ENCODE results near the gene CLEC18A. TPM values are rescaled to one million over a fixed set of nuclear protein-coding genes. Genes with fewer than 3 reads are reported as not detected.
A peak's percentile ranks its signal among the peaks of the same experiment; 100 is the strongest.

The CLEC18A gene
- total RNA-seq, 1 experiment from 2014 or later, result 7.6 TPM

DNA sequence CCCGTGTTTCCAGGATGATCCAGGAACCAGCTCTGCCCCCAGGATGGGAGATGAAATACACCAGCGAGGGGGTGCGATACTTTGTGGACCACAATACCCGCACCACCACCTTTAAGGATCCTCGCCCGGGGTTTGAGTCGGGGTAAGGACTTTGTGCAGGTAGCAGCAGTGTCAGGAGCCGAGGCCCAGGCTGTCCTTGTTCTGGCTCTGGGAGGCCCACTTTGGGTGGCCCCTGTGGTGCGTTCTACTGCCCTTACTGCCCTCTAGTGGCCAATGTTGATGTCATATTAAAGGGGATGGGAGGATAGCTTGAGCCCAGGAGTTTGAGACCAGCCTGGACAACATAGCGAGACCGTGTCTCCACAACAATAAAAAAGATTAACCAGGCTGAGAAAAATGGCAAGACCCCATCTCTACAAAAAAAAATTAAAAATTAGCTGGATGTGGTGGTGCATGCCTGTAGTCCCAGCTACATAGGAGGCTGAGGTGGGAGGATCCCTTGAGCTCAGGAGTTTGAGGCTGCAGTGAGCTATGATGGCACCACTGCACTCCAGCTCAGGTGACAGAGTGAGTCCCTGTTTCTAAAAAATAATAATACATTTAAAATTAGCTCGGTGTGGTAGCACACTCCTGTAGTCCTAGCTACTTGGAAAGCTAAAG lies 20.9 kb upstream of the CLEC18A start:
- TF ChIP-seq, protein P1, sequence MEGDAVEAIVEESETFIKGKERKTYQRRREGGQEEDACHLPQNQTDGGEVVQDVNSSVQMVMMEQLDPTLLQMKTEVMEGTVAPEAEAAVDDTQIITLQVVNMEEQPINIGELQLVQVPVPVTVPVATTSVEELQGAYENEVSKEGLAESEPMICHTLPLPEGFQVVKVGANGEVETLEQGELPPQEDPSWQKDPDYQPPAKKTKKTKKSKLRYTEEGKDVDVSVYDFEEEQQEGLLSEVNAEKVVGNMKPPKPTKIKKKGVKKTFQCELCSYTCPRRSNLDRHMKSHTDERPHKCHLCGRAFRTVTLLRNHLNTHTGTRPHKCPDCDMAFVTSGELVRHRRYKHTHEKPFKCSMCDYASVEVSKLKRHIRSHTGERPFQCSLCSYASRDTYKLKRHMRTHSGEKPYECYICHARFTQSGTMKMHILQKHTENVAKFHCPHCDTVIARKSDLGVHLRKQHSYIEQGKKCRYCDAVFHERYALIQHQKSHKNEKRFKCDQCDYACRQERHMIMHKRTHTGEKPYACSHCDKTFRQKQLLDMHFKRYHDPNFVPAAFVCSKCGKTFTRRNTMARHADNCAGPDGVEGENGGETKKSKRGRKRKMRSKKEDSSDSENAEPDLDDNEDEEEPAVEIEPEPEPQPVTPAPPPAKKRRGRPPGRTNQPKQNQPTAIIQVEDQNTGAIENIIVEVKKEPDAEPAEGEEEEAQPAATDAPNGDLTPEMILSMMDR (conservative IDR thresholded peaks at IDR 0.05; ENCODE audit: low read depth, low read length), result peak; percentile 77
- no peak for TF ChIP-seq EZH2 (IDR thresholded peaks at IDR 0.05; ENCODE audit: borderline replicate concordance, low read depth, low read length, poor library complexity, severe bottlenecking)
- CTCF ChIA-PET, result interaction anchor here (0.6 to 2.2 kb wide), 13 partner anchors 9 to 534 kb away, joined by 3 to 18 read pairs (median 3); partner anchors contain the start of gene NOB1
- Histone ChIP-seq H3K27ac (ENCODE audit: low read depth, low read length, poor library complexity, severe bottlenecking) (no peak overlapping the region), H3K4me1 (ENCODE audit: insufficient read depth, low read length, poor library complexity, severe bottlenecking) (no peaks in the 10 kb centered on the region), H3K9me3 (ENCODE audit: low read depth, low read length, poor library complexity, severe bottlenecking) (no peaks in the 10 kb centered on the region), H3K36me3 (ENCODE audit: insufficient read depth, low read length, poor library complexity, severe bottlenecking) (no peaks in the 10 kb centered on the region), H3K4me3 (ENCODE audit: low read depth, low read length, poor library complexity, severe bottlenecking) (no peak overlapping the region), H3K27me3 (replicated peaks; ENCODE audit: insufficient read depth, low read depth, low read length, poor library complexity) (no peaks in the 10 kb centered on the region)
- POLR2A ChIA-PET (ENCODE audit: low non-redundant PET), result no interaction called here
- BruUV-seq (replicated peaks), result no TSS peak
- intact Hi-C loops (cut with micrococcal nuclease; ENCODE audit: unreplicated experiment), result loop anchor here (1.0 to 10.0 kb wide), 2 partner anchors 134 to 225 kb away; no protein-coding TSS in a partner anchor
- peak; percentile 78 for DNase-seq (ENCODE audit: low spot score)

DNA sequence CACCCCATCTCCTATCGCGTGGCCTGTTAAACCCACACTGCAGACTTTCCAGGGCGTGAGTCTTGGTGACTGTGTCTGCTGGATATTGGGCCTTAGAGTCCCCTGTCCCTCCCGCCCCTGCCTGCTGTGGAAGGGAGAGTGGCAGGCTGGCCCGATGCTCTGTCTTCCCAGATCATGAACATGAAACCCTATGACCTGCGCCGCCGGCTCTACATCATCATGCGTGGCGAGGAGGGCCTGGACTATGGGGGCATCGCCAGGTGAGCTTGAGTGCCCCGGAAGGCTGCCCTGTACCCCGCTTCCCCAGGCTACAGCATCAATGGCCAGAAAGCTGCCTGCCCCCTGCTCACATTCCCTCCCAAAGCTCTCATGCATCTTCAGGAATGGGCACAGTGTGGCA lies 19.5 kb upstream of the CLEC18A start:
- intact Hi-C loops (cut with micrococcal nuclease; ENCODE audit: unreplicated experiment), result loop anchor here (10.0 kb wide), 1 partner anchor 227 kb away; no protein-coding TSS in a partner anchor
- BruUV-seq (replicated peaks), result no TSS peak
- ChIA-PET POLR2A (ENCODE audit: low non-redundant PET) (no interaction called here), CTCF (no interaction called here)
- H3K9me3 ChIP-seq (ENCODE audit: low read depth, low read length, poor library complexity, severe bottlenecking), result no peaks in the 10 kb centered on the region
- H3K4me3 ChIP-seq (ENCODE audit: low read depth, low read length, poor library complexity, severe bottlenecking), result no peak overlapping the region
- no peak overlapping the region for H3K27ac ChIP-seq (ENCODE audit: low read depth, low read length, poor library complexity, severe bottlenecking)
- no peaks in the 10 kb centered on the region for H3K27me3 ChIP-seq (replicated peaks; ENCODE audit: insufficient read depth, low read depth, low read length, poor library complexity)
- DNase-seq (ENCODE audit: low spot score), result no peak
- H3K4me1 ChIP-seq (ENCODE audit: insufficient read depth, low read length, poor library complexity, severe bottlenecking), result no peaks in the 10 kb centered on the region
- no peak for TF ChIP-seq EZH2 (IDR thresholded peaks at IDR 0.05; ENCODE audit: borderline replicate concordance, low read depth, low read length, poor library complexity, severe bottlenecking)
- TF ChIP-seq, protein P1 (conservative IDR thresholded peaks at IDR 0.05; ENCODE audit: low read depth, low read length), result no peak
- no peaks in the 10 kb centered on the region for H3K36me3 ChIP-seq (ENCODE audit: insufficient read depth, low read length, poor library complexity, severe bottlenecking)

DNA sequence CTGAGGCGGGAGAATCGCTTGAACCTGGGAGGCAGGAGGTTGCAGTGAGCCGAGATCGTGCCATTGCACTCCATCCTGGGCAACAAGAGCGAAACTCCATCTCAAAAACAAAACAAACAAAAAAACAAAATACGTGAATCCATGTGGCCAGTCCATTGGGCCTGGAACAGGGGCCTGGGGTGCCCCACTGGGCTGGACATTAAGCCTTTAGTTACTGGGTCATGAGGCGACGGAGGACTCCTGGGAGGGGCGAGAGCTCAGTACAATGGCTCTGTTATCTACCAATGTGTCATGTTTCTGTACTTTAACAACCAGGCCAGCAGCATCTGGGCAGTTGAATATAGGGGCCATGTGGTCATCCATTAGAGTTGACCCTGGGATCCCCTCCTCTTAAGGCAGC lies 18.9 kb upstream of the CLEC18A start:
- H3K9me3 ChIP-seq (ENCODE audit: low read depth, low read length, poor library complexity, severe bottlenecking), result no peaks in the 10 kb centered on the region
- no peaks in the 10 kb centered on the region for H3K36me3 ChIP-seq (ENCODE audit: insufficient read depth, low read length, poor library complexity, severe bottlenecking)
- intact Hi-C loops (cut with micrococcal nuclease; ENCODE audit: unreplicated experiment), result loop anchor here (10.0 kb wide), 1 partner anchor 227 kb away; no protein-coding TSS in a partner anchor
- no peak for DNase-seq (ENCODE audit: low spot score)
- no peak overlapping the region for H3K4me3 ChIP-seq (ENCODE audit: low read depth, low read length, poor library complexity, severe bottlenecking)
- TF ChIP-seq, protein P1 (conservative IDR thresholded peaks at IDR 0.05; ENCODE audit: low read depth, low read length), result no peak
- no peak for TF ChIP-seq EZH2 (IDR thresholded peaks at IDR 0.05; ENCODE audit: borderline replicate concordance, low read depth, low read length, poor library complexity, severe bottlenecking)
- ChIA-PET POLR2A (ENCODE audit: low non-redundant PET) (no interaction called here), CTCF (no interaction called here)
- BruUV-seq (replicated peaks), result no TSS peak
- H3K27ac ChIP-seq (ENCODE audit: low read depth, low read length, poor library complexity, severe bottlenecking), result no peak overlapping the region
- H3K27me3 ChIP-seq (replicated peaks; ENCODE audit: insufficient read depth, low read depth, low read length, poor library complexity), result no peaks in the 10 kb centered on the region
- no peaks in the 10 kb centered on the region for H3K4me1 ChIP-seq (ENCODE audit: insufficient read depth, low read length, poor library complexity, severe bottlenecking)
